Cardiac muscle cell (in vitro differentiated cells and primary cell): ENCODE data around the gene IMMP2L. TPM values are rescaled to one million over a fixed set of nuclear protein-coding genes. Genes with fewer than 3 reads are reported as not detected.

Experiments used
- DNase-seq, 2 donors: peaks; one replicate each; pipeline versions ENCODE4 v3.0.0 to v3.0.0-alpha.2; 2010 to 2017; ENCODE audit warnings: low read depth in 1 of 2, low spot score in 1 of 2
- H3K27ac ChIP-seq: fragments of 200-600 bp; sonication (generic); 2 replicates; pipeline ENCODE4 v1.5.1; 2016
- H3K27me3 ChIP-seq: fragments of 200-600 bp; sonication (generic); 2 replicates; pipeline ENCODE4 v1.6.0; 2016; ENCODE audit warnings: control low read depth
- H3K36me3 ChIP-seq: fragments of 200-600 bp; sonication (generic); 2 replicates; pipeline ENCODE4 v1.5.1; 2016; ENCODE audit warnings: control low read depth
- H3K4me1 ChIP-seq: fragments of 200-600 bp; sonication (generic); 2 replicates; pipeline ENCODE4 v1.8.1; 2017; ENCODE audit warnings: low read depth, mild to moderate bottlenecking, mixed run types
- H3K4me3 ChIP-seq: fragments of 200-600 bp; sonication (generic); 2 replicates; pipeline ENCODE4 v1.5.1; 2016; ENCODE audit warnings: mild to moderate bottlenecking
- H3K9me3 ChIP-seq: fragments of 200-600 bp; sonication (generic); 2 replicates; pipeline ENCODE4 v1.5.1; 2017; ENCODE audit warnings: low read depth, mild to moderate bottlenecking, control low read depth
- CTCF ChIP-seq: IDR thresholded peaks from 2 replicates; pipeline ENCODE4 v1.5.1; 2012; ENCODE audit warnings: low read depth, mild to moderate bottlenecking, low read length
- polyA plus RNA-seq: library from polyadenylated mRNA; unstranded; fragments of >200 nt; fragmentation: Nextera tagmentation; extraction: Ambion mirVana; gene quantifications from 2 replicates; pipeline ENCODE4 v1.2.1, GENCODE V29; 2016
- total RNA-seq: library from RNA; depleted of rRNA; stranded (reverse); fragments of >200 nt; gene quantifications from 2 replicates; pipeline ENCODE4 v1.2.3, GENCODE V29; 2016

The IMMP2L gene
- total and polyA plus RNA-seq, 2 experiments from 2014 or later, result 6.0 to 11.9 TPM

GRCh38 chr7:111138193-111138569 is 424.1 kb downstream of the IMMP2L start:
- no peak for TF ChIP-seq CTCF
- Histone ChIP-seq H3K36me3 (no peaks in the 10 kb centered on the region), H3K4me3 (no peak overlapping the region), H3K4me1 (peaks cover 8% of the 10 kb centered on the region), H3K27ac (no peak overlapping the region), H3K9me3 (no peaks in the 10 kb centered on the region), H3K27me3 (no peaks in the 10 kb centered on the region)
- peak in 1 of 2 donors; percentile 42 for DNase-seq

- DNase-seq, result peak in 1 of 2 donors; percentile 9
- no peak for TF ChIP-seq CTCF
- H3K9me3 ChIP-seq, result no peaks in the 10 kb centered on the region
- H3K27ac ChIP-seq, result no peak overlapping the region
- H3K36me3 ChIP-seq, result no peaks in the 10 kb centered on the region
- no peak overlapping the region for H3K4me3 ChIP-seq
- H3K4me1 ChIP-seq, result peaks cover 8% of the 10 kb centered on the region
- no peaks in the 10 kb centered on the region for H3K27me3 ChIP-seq
These were observed 424.7 kb downstream of the IMMP2L start for GRCh38 chr7:111137296-111138192.

- no peak for TF ChIP-seq CTCF
- Histone ChIP-seq H3K4me1 (no peaks in the 10 kb centered on the region), H3K27me3 (no peaks in the 10 kb centered on the region), H3K27ac (no peak overlapping the region), H3K4me3 (no peak overlapping the region), H3K9me3 (no peaks in the 10 kb centered on the region), H3K36me3 (no peaks in the 10 kb centered on the region)
- no peak for DNase-seq
These were observed 429.5 kb downstream of the IMMP2L start for GRCh38 chr7:111132833-111133232.

GRCh38 chr7:111129435-111129834 is 432.9 kb downstream of the IMMP2L start:
- TF ChIP-seq CTCF, result no peak
- H3K9me3 ChIP-seq, result no peaks in the 10 kb centered on the region
- no peak overlapping the region for H3K27ac ChIP-seq
- DNase-seq, result no peak
- H3K4me1 ChIP-seq, result no peaks in the 10 kb centered on the region
- H3K27me3 ChIP-seq, result no peaks in the 10 kb centered on the region
- H3K4me3 ChIP-seq, result no peak overlapping the region
- peaks cover 4% of the 10 kb centered on the region for H3K36me3 ChIP-seq

GRCh38 chr7:111126987-111127386 is 435.3 kb downstream of the IMMP2L start:
- Histone ChIP-seq H3K27me3 (no peaks in the 10 kb centered on the region), H3K4me3 (no peak overlapping the region), H3K9me3 (no peaks in the 10 kb centered on the region), H3K27ac (no peak overlapping the region), H3K4me1 (no peaks in the 10 kb centered on the region), H3K36me3 (peaks cover 8% of the 10 kb centered on the region)
- DNase-seq, result peak; percentile 54 to 62
- no peak for TF ChIP-seq CTCF
